GM06990 (cell line): ENCODE measurements around the gene RALA.

Source experiments
- DNase-seq: peaks from one replicate; pipeline ENCODE4 v3.0.0-alpha.2; 2011; ENCODE audit not compliant: insufficient read length; ENCODE audit errors: extremely low read depth
- H3K27me3 ChIP-seq: replicated peaks from 2 replicates; pipeline ENCODE4 v1.6.0; 2011; ENCODE audit warnings: low read length; ENCODE audit not compliant: control insufficient read depth, insufficient read depth
- H3K36me3 ChIP-seq: 2 replicates; pipeline ENCODE4 v1.5.1; 2011; ENCODE audit warnings: low read length; ENCODE audit not compliant: control insufficient read depth, insufficient read depth
- H3K4me3 ChIP-seq: replicated peaks from 2 replicates; pipeline ENCODE4 v1.5.1; 2011; ENCODE audit warnings: low read depth, mild to moderate bottlenecking, control low read depth, low read length
- CTCF ChIP-seq: IDR thresholded peaks from 2 replicates; pipeline ENCODE4 v1.5.1; 2011; ENCODE audit warnings: low read length, control low read depth, mild to moderate bottlenecking, inconsistent platforms; ENCODE audit not compliant: insufficient read depth, poor library complexity, severe bottlenecking

Gene RALA

GRCh38 chr7:39583539-39583938 is 39.8 kb upstream of the RALA start:
- no peaks in the 10 kb centered on the region for H3K27me3 ChIP-seq
- TF ChIP-seq CTCF: no peak
- no peaks in the 10 kb centered on the region for H3K36me3 ChIP-seq
- no peak overlapping the region for H3K4me3 ChIP-seq
- DNase-seq: no peak

GRCh38 chr7:39587393-39587792 is 36.0 kb upstream of the RALA start:
- DNase-seq: no peak
- H3K36me3 ChIP-seq: no peaks in the 10 kb centered on the region
- no peaks in the 10 kb centered on the region for H3K27me3 ChIP-seq
- no peak for TF ChIP-seq CTCF
- no peak overlapping the region for H3K4me3 ChIP-seq

GRCh38 chr7:39588416-39588815 is 35.0 kb upstream of the RALA start:
- DNase-seq: no peak
- H3K27me3 ChIP-seq: no peaks in the 10 kb centered on the region
- no peaks in the 10 kb centered on the region for H3K36me3 ChIP-seq
- no peak overlapping the region for H3K4me3 ChIP-seq
- no peak for TF ChIP-seq CTCF

DNA sequence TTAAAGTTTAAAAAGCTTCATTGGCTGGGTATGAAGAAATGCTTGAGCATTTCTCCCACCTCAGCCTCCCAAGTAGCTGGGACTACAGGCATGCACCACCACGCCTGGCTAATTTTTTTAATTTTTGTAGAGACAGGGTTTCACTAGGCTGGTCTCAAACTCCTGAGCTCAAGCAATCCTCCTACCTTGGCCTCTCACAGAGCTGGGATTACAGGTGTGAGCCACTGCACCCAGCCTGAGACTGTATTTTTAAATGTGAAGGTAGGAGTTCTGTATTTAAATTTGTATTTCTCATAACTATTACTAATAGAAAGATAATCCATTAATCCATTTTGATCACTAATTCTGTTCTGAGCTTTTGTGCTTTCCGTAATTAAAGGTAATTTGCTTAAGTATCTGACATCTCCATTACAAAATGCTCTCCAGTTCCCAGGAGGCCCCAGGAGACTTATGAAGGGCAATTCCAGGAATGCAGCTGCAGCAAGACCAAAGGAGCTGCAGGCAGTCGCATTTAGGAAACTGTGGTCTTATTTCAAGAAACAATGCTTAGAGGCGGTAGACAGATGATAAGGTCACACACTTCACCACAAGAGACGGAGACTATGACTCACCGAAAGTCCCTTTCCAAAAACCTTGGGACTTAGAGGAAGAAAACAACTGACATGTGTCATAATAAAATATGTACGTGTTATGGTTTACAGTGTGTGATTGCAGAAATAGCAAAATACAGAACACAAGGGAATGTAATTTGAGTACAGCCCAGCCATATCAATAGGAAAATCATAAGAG is 33.9 kb upstream of the RALA start:
- H3K27me3 ChIP-seq: no peaks in the 10 kb centered on the region
- H3K36me3 ChIP-seq: no peaks in the 10 kb centered on the region
- peak; percentile 28 for DNase-seq
- no peak for TF ChIP-seq CTCF
- H3K4me3 ChIP-seq: no peak overlapping the region

GRCh38 chr7:39592586-39592985 is 30.8 kb upstream of the RALA start:
- Histone ChIP-seq H3K27me3 (no peaks in the 10 kb centered on the region), H3K4me3 (no peak overlapping the region), H3K36me3 (no peaks in the 10 kb centered on the region)
- no peak for TF ChIP-seq CTCF
- no peak for DNase-seq
